HepG2 (cell line): ENCODE measurements around the gene TAF1D. TPM values are rescaled to one million over a fixed set of nuclear protein-coding genes. Genes with fewer than 3 reads are reported as not detected.

Experiments used
- ATF7-NPFF ChIP-seq: sonication (generic); formaldehyde crosslinking; IDR thresholded peaks from 2 replicates; pipeline ENCODE4 v1.8.1; 2023; ENCODE audit warnings: mild to moderate bottlenecking, low read depth, missing genetic modification reagents, moderate library complexity
- HOXA7 ChIP-seq: sonication (generic); formaldehyde crosslinking; IDR thresholded peaks from 2 replicates; pipeline ENCODE4 v1.8.1; 2022; ENCODE audit warnings: mild to moderate bottlenecking, missing genetic modification reagents, moderate library complexity
- IRF2 ChIP-seq: IDR thresholded peaks from 2 replicates; pipeline ENCODE4 v1.6.1; 2018; ENCODE audit warnings: missing genetic modification reagents, missing compliant biosample characterization
- NFIB ChIP-seq: sonication (generic); formaldehyde crosslinking; IDR thresholded peaks from 2 replicates; pipeline ENCODE4 v1.9.0; 2021; ENCODE audit warnings: missing genetic modification reagents, mild to moderate bottlenecking, borderline replicate concordance
- TMF1 ChIP-seq: sonication (generic); formaldehyde crosslinking; IDR thresholded peaks from 2 replicates; pipeline ENCODE4 v1.8.1; 2022; ENCODE audit warnings: low read depth, missing genetic modification reagents
- ZFY ChIP-seq: sonication (generic); formaldehyde crosslinking; IDR thresholded peaks from 2 replicates; pipeline ENCODE4 v1.4.0; 2020; ENCODE audit warnings: missing genetic modification reagents
- ZNF558 ChIP-seq: sonication (generic); formaldehyde crosslinking; IDR thresholded peaks from 2 replicates; pipeline ENCODE4 v1.9.0; 2022; ENCODE audit warnings: mild to moderate bottlenecking, missing genetic modification reagents, borderline replicate concordance
- ZNF605 ChIP-seq: sonication (generic); formaldehyde crosslinking; IDR thresholded peaks from 2 replicates; pipeline ENCODE4 v1.8.0; 2022; ENCODE audit warnings: mild to moderate bottlenecking, missing genetic modification reagents
- ZNF713 ChIP-seq: sonication (generic); formaldehyde crosslinking; IDR thresholded peaks from 2 replicates; pipeline ENCODE4 v1.4.0; 2020; ENCODE audit warnings: mild to moderate bottlenecking, missing genetic modification reagents
- ZNF782 ChIP-seq: sonication (generic); formaldehyde crosslinking; IDR thresholded peaks from 2 replicates; pipeline ENCODE4 v1.4.0; 2020; ENCODE audit warnings: missing genetic modification reagents, mild to moderate bottlenecking, borderline replicate concordance
- ZSCAN9 ChIP-seq: IDR thresholded peaks from 2 replicates; pipeline ENCODE4 v1.6.1; 2016; ENCODE audit warnings: borderline replicate concordance
- polyA plus RNA-seq, 8 experiments: library from polyadenylated mRNA; depleted of rRNA in 3 of 8; stranded (reverse) in 7 of 8; unstranded in 1 of 8; fragments of >200 nt; fragmentation: Illumina TruSeq in 4 of 8; extraction: Trizol in 4 of 8; gene quantifications; 2 replicates each; pipeline versions ENCODE4 v1.2.1 to v1.2.3, GENCODE V29; 2011 to 2016; ENCODE audit warnings: low read depth in 4 of 8, missing spikeins in 1 of 8, mixed read lengths in 1 of 8; ENCODE audit not compliant: insufficient read depth in 1 of 8
- total RNA-seq, 5 experiments: library from RNA; depleted of rRNA; stranded (reverse); fragments of >200 nt; fragmentation: Illumina TruSeq; extraction: Trizol; gene quantifications; 2 replicates each; pipeline ENCODE4 v1.2.3, GENCODE V29; 2016; ENCODE audit warnings: low read depth in 1 of 5
- TF ChIP-seq, protein P1 (sequence below): sonication (generic); formaldehyde crosslinking; IDR thresholded peaks from 2 replicates; pipeline ENCODE4 v1.5.0; 2020; ENCODE audit warnings: missing genetic modification reagents
- TF ChIP-seq, protein P2 (sequence below): sonication (generic); formaldehyde crosslinking; IDR thresholded peaks from 2 replicates; pipeline ENCODE4 v1.8.1; 2022; ENCODE audit warnings: low read depth, mild to moderate bottlenecking, missing genetic modification reagents
- TF ChIP-seq, protein P3 (sequence below): sonication (generic); formaldehyde crosslinking; IDR thresholded peaks from 2 replicates; pipeline ENCODE4 v1.5.1; 2020; ENCODE audit warnings: mild to moderate bottlenecking, missing genetic modification reagents, moderate library complexity
- TF ChIP-seq, protein P4 (sequence below): sonication (generic); formaldehyde crosslinking; IDR thresholded peaks from one replicate; pipeline ENCODE4 v1.5.1; 2020; ENCODE audit warnings: mild to moderate bottlenecking, missing genetic modification reagents; ENCODE audit errors: not compliant biosample characterization

The TAF1D gene
- total and polyA plus RNA-seq, 2 of the 13 experiments (the other 11 are each of a cell fraction or from before 2014, with no cell fraction given): 132 to 207 TPM

DNA sequence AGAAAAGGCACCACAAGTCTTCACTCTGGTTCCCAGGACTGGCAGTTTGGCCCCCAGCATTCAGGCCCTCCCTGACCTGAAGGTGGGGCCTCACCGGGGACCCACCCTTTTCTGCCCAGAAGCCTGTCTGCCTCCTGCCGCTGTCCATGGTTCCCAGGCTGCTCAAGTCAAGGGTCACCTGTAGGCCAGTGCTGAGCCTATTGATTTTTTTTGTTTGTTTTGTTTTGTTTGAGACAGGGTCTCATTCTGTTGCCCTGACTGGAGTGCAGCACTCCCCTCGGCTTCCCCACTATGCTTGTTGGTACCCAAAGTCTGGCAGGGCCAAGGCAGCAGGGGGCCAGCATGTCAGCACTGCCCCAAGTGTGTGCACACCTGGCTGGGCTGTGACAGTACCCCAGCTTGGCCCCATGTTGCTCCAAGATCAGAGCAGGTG lies 31.8 kb upstream of the TAF1D start (continued):
- peak; percentile 93; the same call in 1 of the 2 replicates for TF ChIP-seq ZNF605
- no peak; the same call in 1 of the 2 replicates for TF ChIP-seq ZNF558
- TF ChIP-seq ZNF713 (CRISPR knock-in tag): no peak
- TF ChIP-seq, protein P1, sequence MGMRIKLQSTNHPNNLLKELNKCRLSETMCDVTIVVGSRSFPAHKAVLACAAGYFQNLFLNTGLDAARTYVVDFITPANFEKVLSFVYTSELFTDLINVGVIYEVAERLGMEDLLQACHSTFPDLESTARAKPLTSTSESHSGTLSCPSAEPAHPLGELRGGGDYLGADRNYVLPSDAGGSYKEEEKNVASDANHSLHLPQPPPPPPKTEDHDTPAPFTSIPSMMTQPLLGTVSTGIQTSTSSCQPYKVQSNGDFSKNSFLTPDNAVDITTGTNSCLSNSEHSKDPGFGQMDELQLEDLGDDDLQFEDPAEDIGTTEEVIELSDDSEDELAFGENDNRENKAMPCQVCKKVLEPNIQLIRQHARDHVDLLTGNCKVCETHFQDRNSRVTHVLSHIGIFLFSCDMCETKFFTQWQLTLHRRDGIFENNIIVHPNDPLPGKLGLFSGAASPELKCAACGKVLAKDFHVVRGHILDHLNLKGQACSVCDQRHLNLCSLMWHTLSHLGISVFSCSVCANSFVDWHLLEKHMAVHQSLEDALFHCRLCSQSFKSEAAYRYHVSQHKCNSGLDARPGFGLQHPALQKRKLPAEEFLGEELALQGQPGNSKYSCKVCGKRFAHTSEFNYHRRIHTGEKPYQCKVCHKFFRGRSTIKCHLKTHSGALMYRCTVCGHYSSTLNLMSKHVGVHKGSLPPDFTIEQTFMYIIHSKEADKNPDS (CRISPR knock-in tag): peak; percentile 63; the same call in 1 of the 2 replicates
- no peak for TF ChIP-seq NFIB (CRISPR knock-in tag)
- TF ChIP-seq, protein P2, sequence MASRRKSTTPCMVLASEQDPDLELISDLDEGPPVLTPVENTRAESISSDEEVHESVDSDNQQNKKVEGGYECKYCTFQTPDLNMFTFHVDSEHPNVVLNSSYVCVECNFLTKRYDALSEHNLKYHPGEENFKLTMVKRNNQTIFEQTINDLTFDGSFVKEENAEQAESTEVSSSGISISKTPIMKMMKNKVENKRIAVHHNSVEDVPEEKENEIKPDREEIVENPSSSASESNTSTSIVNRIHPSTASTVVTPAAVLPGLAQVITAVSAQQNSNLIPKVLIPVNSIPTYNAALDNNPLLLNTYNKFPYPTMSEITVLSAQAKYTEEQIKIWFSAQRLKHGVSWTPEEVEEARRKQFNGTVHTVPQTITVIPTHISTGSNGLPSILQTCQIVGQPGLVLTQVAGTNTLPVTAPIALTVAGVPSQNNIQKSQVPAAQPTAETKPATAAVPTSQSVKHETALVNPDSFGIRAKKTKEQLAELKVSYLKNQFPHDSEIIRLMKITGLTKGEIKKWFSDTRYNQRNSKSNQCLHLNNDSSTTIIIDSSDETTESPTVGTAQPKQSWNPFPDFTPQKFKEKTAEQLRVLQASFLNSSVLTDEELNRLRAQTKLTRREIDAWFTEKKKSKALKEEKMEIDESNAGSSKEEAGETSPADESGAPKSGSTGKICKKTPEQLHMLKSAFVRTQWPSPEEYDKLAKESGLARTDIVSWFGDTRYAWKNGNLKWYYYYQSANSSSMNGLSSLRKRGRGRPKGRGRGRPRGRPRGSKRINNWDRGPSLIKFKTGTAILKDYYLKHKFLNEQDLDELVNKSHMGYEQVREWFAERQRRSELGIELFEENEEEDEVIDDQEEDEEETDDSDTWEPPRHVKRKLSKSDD (CRISPR knock-in tag): 0 out of 2 replicates have a peak, but pooled peaks have one; percentile 23
- TF ChIP-seq, protein P3, sequence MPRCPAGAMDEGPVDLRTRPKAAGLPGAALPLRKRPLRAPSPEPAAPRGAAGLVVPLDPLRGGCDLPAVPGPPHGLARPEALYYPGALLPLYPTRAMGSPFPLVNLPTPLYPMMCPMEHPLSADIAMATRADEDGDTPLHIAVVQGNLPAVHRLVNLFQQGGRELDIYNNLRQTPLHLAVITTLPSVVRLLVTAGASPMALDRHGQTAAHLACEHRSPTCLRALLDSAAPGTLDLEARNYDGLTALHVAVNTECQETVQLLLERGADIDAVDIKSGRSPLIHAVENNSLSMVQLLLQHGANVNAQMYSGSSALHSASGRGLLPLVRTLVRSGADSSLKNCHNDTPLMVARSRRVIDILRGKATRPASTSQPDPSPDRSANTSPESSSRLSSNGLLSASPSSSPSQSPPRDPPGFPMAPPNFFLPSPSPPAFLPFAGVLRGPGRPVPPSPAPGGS (CRISPR knock-in tag): 0 out of 2 replicates have a peak, but pooled peaks have one; percentile 36
- no peak for TF ChIP-seq ZFY (CRISPR knock-in tag)
- TF ChIP-seq ZNF782 (CRISPR knock-in tag): peak; percentile 89; the same call in 1 of the 2 replicates
- peak; percentile 96 for TF ChIP-seq ZSCAN9 (CRISPR knock-in tag)
- peak; percentile 59; the same call in 1 of the 2 replicates for TF ChIP-seq TMF1
- TF ChIP-seq ATF7-NPFF (CRISPR knock-in tag): no peak
- no peak for TF ChIP-seq HOXA7 (CRISPR knock-in tag)
- peak; percentile 82 for TF ChIP-seq IRF2 (CRISPR knock-in tag)
- TF ChIP-seq, protein P4, sequence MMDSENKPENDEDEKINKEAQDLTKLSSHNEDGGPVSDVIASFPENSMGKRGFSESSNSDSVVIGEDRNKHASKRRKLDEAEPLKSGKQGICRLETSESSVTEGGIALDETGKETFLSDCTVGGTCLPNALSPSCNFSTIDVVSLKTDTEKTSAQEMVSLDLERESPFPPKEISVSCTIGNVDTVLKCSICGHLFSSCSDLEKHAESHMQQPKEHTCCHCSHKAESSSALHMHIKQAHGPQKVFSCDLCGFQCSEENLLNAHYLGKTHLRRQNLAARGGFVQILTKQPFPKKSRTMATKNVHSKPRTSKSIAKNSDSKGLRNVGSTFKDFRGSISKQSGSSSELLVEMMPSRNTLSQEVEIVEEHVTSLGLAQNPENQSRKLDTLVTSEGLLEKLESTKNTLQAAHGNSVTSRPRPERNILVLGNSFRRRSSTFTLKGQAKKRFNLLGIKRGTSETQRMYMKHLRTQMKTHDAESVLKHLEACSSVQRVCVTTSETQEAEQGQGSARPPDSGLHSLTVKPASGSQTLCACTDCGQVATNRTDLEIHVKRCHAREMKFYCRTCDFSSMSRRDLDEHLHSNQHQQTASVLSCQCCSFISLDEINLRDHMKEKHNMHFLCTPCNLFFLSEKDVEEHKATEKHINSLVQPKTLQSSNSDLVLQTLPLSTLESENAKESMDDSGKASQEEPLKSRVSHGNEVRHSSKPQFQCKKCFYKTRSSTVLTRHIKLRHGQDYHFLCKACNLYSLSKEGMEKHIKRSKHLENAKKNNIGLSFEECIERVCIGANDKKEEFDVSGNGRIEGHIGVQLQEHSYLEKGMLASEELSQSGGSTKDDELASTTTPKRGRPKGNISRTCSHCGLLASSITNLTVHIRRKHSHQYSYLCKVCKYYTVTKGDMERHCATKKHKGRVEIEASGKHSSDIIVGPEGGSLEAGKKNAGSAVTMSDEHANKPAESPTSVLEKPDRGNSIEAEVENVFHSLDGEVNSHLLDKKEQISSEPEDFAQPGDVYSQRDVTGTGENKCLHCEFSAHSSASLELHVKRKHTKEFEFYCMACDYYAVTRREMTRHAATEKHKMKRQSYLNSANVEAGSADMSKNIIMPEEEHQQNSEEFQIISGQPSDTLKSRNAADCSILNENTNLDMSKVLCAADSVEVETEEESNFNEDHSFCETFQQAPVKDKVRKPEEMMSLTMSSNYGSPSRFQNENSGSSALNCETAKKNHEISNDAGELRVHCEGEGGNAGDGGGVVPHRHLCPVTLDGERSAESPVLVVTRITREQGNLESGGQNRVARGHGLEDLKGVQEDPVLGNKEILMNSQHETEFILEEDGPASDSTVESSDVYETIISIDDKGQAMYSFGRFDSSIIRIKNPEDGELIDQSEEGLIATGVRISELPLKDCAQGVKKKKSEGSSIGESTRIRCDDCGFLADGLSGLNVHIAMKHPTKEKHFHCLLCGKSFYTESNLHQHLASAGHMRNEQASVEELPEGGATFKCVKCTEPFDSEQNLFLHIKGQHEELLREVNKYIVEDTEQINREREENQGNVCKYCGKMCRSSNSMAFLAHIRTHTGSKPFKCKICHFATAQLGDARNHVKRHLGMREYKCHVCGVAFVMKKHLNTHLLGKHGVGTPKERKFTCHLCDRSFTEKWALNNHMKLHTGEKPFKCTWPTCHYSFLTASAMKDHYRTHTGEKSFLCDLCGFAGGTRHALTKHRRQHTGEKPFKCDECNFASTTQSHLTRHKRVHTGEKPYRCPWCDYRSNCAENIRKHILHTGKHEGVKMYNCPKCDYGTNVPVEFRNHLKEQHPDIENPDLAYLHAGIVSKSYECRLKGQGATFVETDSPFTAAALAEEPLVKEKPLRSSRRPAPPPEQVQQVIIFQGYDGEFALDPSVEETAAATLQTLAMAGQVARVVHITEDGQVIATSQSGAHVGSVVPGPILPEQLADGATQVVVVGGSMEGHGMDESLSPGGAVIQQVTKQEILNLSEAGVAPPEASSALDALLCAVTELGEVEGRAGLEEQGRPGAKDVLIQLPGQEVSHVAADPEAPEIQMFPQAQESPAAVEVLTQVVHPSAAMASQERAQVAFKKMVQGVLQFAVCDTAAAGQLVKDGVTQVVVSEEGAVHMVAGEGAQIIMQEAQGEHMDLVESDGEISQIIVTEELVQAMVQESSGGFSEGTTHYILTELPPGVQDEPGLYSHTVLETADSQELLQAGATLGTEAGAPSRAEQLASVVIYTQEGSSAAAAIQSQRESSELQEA (CRISPR knock-in tag): no peak
